Activated CD4-positive, alpha-beta T cell treated with anti-CD3 and anti-CD28 coated beads, Interleukin-2, amount 10 ng/mL, durations not matched to agents 24 days and 14 days (primary cell): ENCODE measurements around the gene IWS1. TPM values are rescaled to one million over a fixed set of nuclear protein-coding genes. Genes with fewer than 3 reads are reported as not detected.
"Not testable (repeated sequence)": the region's sequence is repeated elsewhere in the genome, so short reads cannot be mapped to it uniquely, and the experiment has no call there.

Experiments
- DNase-seq: peaks from one replicate; pipeline ENCODE4 v3.0.0; 2022
- H3K27ac Mint-ChIP-seq: one replicate; pipeline ENCODE4 v1.8.0; 2022; ENCODE audit warnings: mild to moderate bottlenecking, mixed read lengths
- H3K27me3 Mint-ChIP-seq: one replicate; pipeline ENCODE4 v1.8.0; 2022; ENCODE audit warnings: mixed read lengths
- H3K36me3 Mint-ChIP-seq: one replicate; pipeline ENCODE4 v1.8.0; 2022; ENCODE audit warnings: low read depth, mild to moderate bottlenecking, mixed read lengths
- H3K4me1 Mint-ChIP-seq: one replicate; pipeline ENCODE4 v1.8.0; 2021; ENCODE audit warnings: mixed read lengths
- H3K4me3 Mint-ChIP-seq: one replicate; pipeline ENCODE4 v1.8.0; 2022; ENCODE audit warnings: mild to moderate bottlenecking, moderate library complexity, mixed read lengths
- H3K9me3 Mint-ChIP-seq: one replicate; pipeline ENCODE4 v1.8.0; 2021; ENCODE audit warnings: mixed read lengths
- intact Hi-C: fragments of 100-400 bp; cut with micrococcal nuclease; formaldehyde crosslinking; loops from one replicate; pipeline ENCODE4 v1.15.1; 2023
- total RNA-seq: library from RNA; stranded (reverse); gene quantifications from 2 replicates; pipeline ENCODE4 v1.2.3, GENCODE V29; 2022

IWS1 gene
- 57.6 and 61.9 TPM in 2 replicates for total RNA-seq

DNA sequence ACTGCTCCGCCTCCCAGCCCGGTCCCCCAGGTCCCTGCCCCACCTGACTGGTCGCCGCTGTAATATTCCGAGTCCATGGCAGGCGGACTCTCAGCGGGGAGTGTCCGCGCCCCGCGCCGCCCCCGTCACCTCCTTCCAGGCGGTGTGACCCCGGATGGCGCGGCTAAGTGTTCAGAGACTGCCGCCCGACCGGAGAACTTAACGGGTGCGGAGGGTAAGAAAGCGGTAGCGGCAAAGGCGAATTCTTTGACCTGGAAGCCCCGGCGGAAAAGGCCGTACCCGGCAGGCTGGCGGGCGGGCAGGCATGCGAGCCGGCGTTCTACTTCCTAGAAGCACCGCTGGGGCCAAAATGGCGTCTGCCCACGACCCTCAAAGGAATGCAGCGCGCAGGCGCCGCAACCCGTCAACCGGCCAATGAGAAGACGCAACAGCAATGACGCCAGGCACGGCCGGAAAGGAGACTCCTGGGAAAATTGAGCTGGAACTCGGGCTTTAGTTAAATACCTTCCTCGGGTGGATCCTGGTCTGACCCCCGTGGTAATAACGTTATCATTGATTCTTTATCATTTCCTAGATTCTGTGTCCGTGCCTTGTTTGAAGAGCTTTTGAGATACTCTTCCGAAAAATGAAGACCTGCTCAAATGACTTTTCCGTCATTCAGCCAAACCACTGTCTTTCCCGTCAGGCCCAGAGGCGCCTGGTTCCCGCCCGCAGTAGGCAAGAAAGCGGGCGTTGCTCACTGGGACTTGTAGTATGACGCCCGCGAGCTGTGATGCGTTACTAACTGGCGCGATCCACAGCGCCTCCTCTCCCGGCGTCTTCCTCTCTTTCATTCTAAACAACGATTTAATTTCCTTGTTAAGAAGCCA is at the start of gene IWS1:
Gene IWS1 (minus strand): TSS at position 358 of the 869 bp plus-strand sequence. CDS start 281 bp downstream, at position 77.
- H3K9me3 Mint-ChIP-seq, result peaks cover 4% of the 10 kb centered on the region
- DNase-seq, result peak; percentile 98
- peaks cover 20% of the 10 kb centered on the region for H3K36me3 Mint-ChIP-seq
- peak within 1 kb of the TSS; percentile 95 for H3K27ac Mint-ChIP-seq
- intact Hi-C loops, result loop anchor here (1.0 to 10.0 kb wide), 9 partner anchors 37 to 872 kb away; partner anchors contain the start of genes GYPC, MAP3K2, SAP130 and SFT2D3
- peak within 1 kb of the TSS; percentile 96 for H3K4me3 Mint-ChIP-seq
- peaks cover 7% of the 10 kb centered on the region for H3K27me3 Mint-ChIP-seq
- H3K4me1 Mint-ChIP-seq, result peaks cover 24% of the 10 kb centered on the region

DNA sequence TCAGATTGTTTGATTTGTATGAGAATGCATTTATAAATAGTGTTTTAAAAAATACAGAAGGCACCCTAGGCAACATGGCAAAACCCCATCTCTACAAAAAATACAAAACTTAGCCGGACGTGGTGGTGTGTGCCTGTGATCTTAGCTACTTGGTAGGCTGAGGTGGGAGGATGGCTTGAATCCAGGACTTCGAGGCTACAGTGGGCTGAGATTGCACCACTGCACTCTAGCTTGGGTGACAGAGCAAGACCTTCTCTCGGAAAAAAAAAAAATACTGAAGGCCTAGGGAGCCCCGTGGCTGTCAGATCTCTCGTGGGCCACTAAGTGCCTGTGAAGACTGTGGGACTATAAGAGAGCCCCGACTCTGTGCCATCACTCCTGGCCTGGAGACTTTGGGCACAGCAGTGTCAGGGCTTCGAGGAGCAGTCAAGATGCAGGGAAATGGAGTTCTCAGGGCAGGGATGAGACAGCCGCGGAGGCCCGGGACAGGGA is 49.7 kb upstream of the IWS1 start:
- Mint-ChIP-seq H3K27ac (no peak overlapping the region), H3K4me1 (peaks cover 6% of the 10 kb centered on the region), H3K27me3 (peaks cover 9% of the 10 kb centered on the region), H3K36me3 (no peaks in the 10 kb centered on the region), H3K4me3 (no peak overlapping the region), H3K9me3 (no peaks in the 10 kb centered on the region)
- intact Hi-C loops, result no loop called here
- no peak for DNase-seq

DNA sequence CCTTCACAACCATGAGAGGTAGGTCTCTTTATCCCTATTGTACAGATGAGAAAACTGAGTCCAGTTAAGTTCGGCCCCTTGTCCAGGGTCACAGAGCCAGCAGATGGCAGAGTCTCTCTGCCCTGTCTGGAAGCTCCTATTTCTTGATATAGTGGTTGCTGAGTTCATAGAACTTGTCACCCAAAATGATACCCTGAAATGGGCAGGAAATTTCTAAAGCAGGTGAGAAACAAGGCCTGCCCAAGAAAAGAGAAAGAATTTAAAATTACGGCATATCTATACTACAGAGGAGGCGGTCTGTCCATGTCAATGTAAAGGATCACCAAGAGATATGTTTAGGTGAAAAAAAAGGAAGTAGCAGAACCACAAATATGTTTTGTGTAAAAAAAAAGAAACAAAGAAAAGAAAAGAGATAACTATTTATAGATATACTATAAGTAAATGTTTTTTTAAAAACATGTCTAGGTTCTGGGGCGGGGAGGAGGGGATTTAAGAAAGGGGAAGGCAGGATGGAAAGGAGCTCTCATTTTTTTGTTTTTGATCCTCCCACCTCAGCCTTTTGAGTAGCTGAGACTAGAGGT is 49.0 kb upstream of the IWS1 start:
- Mint-ChIP-seq H3K4me1 (peaks cover 6% of the 10 kb centered on the region), H3K9me3 (no peaks in the 10 kb centered on the region), H3K36me3 (no peaks in the 10 kb centered on the region), H3K27me3 (peaks cover 13% of the 10 kb centered on the region), H3K4me3 (no peak overlapping the region), H3K27ac (no peak overlapping the region)
- no peak for DNase-seq
- intact Hi-C loops, result no loop called here

DNA sequence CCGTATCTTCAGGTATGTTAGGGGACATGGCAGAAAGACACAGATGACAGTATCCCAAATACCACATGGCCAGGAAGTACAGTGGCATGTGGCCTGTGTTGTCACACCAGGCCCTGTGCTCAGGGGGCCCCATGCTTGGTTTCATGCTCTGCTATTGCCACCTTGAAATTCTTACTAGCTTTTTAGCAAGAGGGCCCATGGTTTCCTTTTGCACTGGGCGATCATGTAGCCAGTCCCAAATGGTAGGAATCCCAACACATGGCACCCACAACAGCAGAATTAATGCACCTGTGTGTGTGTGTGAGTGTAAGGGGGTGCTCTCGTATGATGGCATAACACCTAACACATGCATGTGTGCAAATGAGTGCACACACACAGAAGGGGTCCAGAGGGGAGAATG is 48.4 kb upstream of the IWS1 start:
- H3K9me3 Mint-ChIP-seq, result no peaks in the 10 kb centered on the region
- H3K4me1 Mint-ChIP-seq, result peaks cover 6% of the 10 kb centered on the region
- no peaks in the 10 kb centered on the region for H3K36me3 Mint-ChIP-seq
- H3K27me3 Mint-ChIP-seq, result peaks cover 13% of the 10 kb centered on the region
- intact Hi-C loops, result no loop called here
- H3K27ac Mint-ChIP-seq, result no peak overlapping the region
- no peak for DNase-seq
- H3K4me3 Mint-ChIP-seq, result no peak overlapping the region

DNA sequence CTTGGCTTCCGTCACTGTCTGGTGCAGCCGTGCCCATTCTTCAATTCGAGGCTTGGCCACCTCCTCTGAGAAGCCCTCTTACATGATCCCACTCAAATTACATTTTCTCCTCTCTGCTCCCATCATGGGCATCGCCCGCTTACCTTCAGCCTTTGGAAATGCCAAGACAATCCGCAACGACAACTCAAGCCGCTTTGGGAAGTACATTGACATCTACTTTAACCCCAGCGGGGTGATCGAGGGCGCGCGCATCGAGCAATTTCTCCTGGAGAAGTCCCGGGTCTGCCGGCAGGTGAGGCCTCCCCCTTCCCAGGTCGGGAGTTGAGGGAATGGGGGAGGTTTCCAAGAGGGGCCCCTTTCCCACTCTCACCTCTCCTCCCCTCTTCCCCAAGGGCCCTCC is 47.5 kb upstream of the IWS1 start:
- Mint-ChIP-seq H3K27ac (no peak overlapping the region), H3K9me3 (no peaks in the 10 kb centered on the region), H3K27me3 (peaks cover 12% of the 10 kb centered on the region), H3K4me3 (no peak overlapping the region), H3K36me3 (no peaks in the 10 kb centered on the region), H3K4me1 (peaks cover 6% of the 10 kb centered on the region)
- intact Hi-C loops, result no loop called here
- no peak for DNase-seq

DNA sequence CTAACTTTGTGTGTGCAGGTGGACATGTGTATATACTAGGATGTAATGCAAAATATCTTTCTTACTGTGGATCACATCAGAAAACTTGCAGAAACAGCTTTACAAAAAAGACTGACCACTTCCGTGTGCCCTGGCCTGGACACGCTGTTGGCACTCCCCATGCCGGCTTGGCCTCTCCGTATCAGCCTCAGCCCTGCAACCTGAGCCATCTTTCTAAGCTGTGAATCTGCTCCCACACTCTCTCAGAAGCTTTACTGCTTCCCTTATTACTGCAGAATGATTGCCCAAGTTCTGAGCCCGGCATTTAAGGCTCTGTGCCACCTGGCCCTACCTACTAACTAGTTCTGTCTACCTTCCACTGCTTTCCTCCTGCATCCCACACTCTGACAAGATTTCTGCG is 47.0 kb upstream of the IWS1 start:
- Mint-ChIP-seq H3K9me3 (no peaks in the 10 kb centered on the region), H3K4me1 (peaks cover 6% of the 10 kb centered on the region), H3K4me3 (no peak overlapping the region), H3K36me3 (no peaks in the 10 kb centered on the region), H3K27me3 (peaks cover 12% of the 10 kb centered on the region), H3K27ac (no peak overlapping the region)
- intact Hi-C loops, result no loop called here
- no peak for DNase-seq

DNA sequence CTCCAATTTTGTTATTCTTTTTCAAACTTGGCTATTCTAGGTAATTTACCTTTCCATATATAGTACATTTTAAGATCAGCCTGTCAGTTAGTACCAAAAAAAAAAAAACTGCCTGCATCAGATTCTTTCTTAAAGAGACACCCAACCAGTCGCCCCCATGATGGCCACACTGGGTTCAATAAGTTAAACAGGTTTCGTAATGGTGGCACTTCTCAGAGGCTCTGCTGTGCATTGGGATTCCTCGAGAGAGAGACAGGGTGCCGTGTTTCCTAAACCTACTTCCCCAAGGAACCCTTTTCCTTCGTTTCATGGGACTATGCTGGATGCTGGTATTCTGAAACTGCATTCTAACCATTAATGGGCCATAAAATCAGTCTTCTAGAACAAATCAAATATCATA is 46.6 kb upstream of the IWS1 start:
- Mint-ChIP-seq H3K27ac (no peak overlapping the region), H3K4me3 (no peak overlapping the region), H3K27me3 (peaks cover 12% of the 10 kb centered on the region), H3K9me3 (no peaks in the 10 kb centered on the region), H3K36me3 (no peaks in the 10 kb centered on the region), H3K4me1 (peaks cover 6% of the 10 kb centered on the region)
- intact Hi-C loops, result no loop called here
- DNase-seq, result no peak

DNA sequence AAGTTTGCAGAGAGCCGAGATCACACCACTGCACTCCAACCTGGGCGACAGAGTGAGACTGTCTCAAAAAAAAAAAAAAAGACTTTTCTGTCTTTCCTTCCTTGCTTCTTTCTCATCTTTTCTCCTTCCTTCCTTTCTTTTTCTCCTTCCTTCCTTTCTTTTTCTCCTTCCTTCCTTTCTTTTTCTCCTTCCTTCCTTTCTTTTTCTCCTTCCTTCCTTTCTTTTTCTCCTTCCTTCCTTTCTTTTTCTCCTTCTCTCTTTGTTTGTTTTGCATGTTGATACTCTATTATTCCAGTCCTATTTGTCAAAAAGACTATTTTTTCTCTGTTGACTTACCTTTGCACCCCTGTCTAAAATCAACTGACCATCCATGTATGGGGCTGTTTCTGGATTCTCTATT is 46.1 kb upstream of the IWS1 start:
- H3K27ac Mint-ChIP-seq, H3K9me3 Mint-ChIP-seq, H3K4me3 Mint-ChIP-seq, DNase-seq, H3K4me1 Mint-ChIP-seq, intact Hi-C loops, H3K36me3 Mint-ChIP-seq: not testable (repeated sequence)
- peaks cover 16% of the 10 kb centered on the region for H3K27me3 Mint-ChIP-seq

DNA sequence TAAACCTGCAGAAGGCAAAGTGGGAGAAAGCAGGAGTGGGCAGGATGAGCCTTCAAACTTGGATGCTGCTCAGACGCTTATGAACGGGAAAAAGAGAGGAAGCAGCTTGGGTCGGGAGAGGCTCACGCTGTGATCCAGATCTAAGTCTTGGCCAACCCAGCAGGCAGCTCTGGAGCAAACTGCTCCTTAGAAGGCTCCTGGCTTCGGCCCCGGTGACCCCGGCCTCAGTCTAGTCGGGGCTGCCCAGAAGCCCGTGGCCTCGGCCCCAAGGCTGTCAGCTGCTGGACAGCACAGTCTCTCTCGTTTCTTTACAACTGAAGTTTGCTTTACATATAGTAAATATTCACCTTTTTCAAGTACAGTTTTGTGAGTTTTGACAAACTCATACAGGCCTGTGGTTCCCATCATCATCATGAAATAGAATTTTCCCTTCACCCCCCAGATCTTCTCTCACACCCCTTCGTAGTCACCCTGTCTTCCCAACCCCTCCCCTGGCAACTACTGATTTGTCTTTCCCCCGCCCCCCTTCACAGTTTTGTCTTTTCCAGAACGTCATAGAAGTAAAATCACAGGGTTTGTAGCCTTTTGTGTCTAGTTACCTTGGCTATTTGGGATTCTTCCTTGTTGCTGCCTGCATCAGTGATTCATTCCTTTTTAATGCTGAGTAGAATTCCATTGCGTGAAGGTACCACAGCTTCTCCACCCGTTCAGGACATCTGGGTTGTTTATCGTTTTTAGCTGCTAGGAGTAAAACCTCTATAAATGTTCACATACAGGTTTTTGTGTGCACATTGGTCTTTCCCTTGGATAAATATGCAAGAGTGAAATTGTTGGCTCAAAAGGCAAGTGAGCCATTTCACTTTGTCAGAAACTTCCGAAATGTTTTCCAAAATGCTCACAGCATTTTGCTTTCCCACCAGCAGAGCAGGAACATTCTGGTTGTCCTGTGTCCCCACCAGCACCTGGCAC is 44.3 kb upstream of the IWS1 start:
- DNase-seq, result no peak
- no peak overlapping the region for H3K4me3 Mint-ChIP-seq
- H3K4me1 Mint-ChIP-seq, result peaks cover 5% of the 10 kb centered on the region
- H3K27me3 Mint-ChIP-seq, result peaks cover 25% of the 10 kb centered on the region
- H3K36me3 Mint-ChIP-seq, result no peaks in the 10 kb centered on the region
- no peak overlapping the region for H3K27ac Mint-ChIP-seq
- intact Hi-C loops, result no loop called here
- no peaks in the 10 kb centered on the region for H3K9me3 Mint-ChIP-seq

DNA sequence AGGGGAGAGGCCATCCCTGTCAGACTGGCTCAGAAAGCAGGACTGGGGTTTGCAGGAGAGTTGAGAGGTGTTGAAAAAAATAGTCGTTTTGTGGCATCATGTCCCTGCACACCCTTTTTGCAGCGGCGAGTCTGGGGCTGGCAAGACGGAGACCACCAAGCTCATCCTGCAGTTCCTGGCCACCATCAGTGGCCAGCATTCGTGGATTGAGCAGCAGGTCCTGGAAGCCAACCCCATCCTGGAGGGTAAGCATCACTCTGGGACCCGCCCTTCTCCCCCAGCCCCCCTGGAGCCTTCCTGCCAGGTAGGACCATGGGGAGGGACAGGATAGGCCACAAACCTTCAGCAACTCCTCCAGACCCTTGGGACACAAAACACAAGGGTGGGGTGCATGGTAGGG is 43.4 kb upstream of the IWS1 start:
- Mint-ChIP-seq H3K9me3 (no peaks in the 10 kb centered on the region), H3K27ac (no peak overlapping the region), H3K36me3 (no peaks in the 10 kb centered on the region), H3K27me3 (peaks cover 27% of the 10 kb centered on the region), H3K4me3 (no peak overlapping the region), H3K4me1 (no peaks in the 10 kb centered on the region)
- intact Hi-C loops, result no loop called here
- no peak for DNase-seq

DNA sequence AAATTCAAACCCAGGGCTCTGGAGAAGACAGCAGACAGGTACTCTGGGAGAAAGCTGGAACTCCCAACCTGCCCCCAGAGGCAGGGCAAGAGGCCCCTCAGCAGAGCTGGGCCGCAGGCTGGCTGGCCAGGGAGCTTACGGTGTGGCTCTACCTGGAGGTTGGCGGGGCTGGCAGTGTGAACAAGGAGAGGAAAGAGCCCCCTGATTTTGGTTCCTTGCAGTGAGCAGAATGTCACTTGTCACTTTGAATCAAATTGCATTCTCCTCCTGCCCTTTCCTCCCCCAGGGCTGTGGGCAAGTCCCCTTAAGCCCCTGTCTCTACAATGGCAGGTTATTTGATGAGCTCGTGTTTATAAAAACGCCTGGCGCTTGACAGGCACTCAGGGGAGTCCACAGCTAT is 41.8 kb upstream of the IWS1 start:
- peaks cover 13% of the 10 kb centered on the region for H3K4me1 Mint-ChIP-seq
- H3K4me3 Mint-ChIP-seq, result no peak overlapping the region
- no peak overlapping the region for H3K27ac Mint-ChIP-seq
- H3K9me3 Mint-ChIP-seq, result no peaks in the 10 kb centered on the region
- peaks cover 32% of the 10 kb centered on the region for H3K27me3 Mint-ChIP-seq
- no peaks in the 10 kb centered on the region for H3K36me3 Mint-ChIP-seq
- DNase-seq, result no peak
- intact Hi-C loops, result no loop called here

DNA sequence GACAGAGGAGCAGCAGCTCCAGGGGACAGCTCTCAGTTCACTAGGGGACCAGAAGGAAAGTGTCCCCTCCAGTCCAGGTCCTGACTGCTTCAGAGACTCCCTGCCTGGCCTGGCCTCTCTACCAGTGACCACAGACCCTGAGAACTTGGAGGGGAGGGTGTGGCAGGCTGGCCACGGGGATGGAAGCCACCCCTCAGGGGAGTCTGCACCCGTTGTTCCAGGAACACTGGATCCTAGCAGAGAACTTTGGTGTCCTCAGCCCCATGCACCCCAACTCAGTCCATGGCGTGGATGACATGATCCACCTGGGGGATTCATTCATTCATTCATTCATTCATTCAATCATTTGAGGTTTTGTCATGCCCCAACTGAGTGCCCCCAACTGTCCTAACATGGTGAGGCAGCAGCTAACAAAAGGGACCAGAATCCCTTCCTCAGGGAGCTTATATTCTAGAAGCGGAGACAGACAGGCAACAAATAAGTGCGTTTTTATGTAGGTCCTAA is 41.1 kb upstream of the IWS1 start:
- Mint-ChIP-seq H3K27me3 (peaks cover 31% of the 10 kb centered on the region), H3K4me3 (no peak overlapping the region), H3K36me3 (no peaks in the 10 kb centered on the region), H3K9me3 (no peaks in the 10 kb centered on the region), H3K4me1 (peaks cover 16% of the 10 kb centered on the region), H3K27ac (no peak overlapping the region)
- intact Hi-C loops, result no loop called here
- DNase-seq, result no peak

DNA sequence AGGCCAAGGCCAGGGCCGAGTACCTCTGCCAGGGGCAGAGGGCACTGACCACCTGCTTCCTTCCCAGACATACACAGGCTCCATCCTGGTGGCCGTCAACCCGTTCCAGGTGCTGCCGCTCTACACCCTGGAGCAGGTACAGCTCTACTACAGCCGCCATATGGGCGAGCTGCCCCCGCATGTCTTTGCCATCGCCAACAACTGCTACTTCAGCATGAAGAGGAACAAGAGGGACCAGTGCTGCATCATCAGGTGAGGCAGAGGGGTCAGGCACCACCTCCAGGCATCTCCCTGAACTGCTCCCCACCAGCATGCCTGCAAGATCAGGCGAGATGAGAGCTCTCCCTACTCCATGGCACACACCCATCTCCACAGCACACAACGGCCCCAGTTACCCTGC is 40.3 kb upstream of the IWS1 start:
- no peak for DNase-seq
- Mint-ChIP-seq H3K4me3 (no peak overlapping the region), H3K27me3 (peaks cover 33% of the 10 kb centered on the region), H3K9me3 (no peaks in the 10 kb centered on the region), H3K27ac (no peak overlapping the region), H3K4me1 (peaks cover 16% of the 10 kb centered on the region), H3K36me3 (no peaks in the 10 kb centered on the region)
- intact Hi-C loops, result no loop called here
